RWPE2 (cell line): ENCODE results near the gene MT4.

Experiments
- ATAC-seq: fragments of 200-7000 bp; cut with Tn5 transposase; 3 replicates; pipeline ENCODE4 v1.9.1; 2021; ENCODE audit warnings: low read depth
- DNase-seq: peaks from one replicate; pipeline ENCODE4 v3.0.0-alpha.2; 2020; ENCODE audit warnings: low spot score
- H3K27ac ChIP-seq: fragments of 450-650 bp; 2 replicates; pipeline ENCODE4 v1.5.1; 2017; ENCODE audit warnings: mild to moderate bottlenecking; ENCODE audit not compliant: poor library complexity, severe bottlenecking
- H3K27me3 ChIP-seq: fragments of 250-450 bp; sonication (Bioruptor Pico); 2 replicates; pipeline ENCODE4 v1.5.1; 2021; ENCODE audit warnings: mild to moderate bottlenecking, moderate library complexity; ENCODE audit not compliant: insufficient read depth, poor library complexity, severe bottlenecking
- H3K36me3 ChIP-seq: fragments of 250-450 bp; sonication (Bioruptor Pico); 2 replicates; pipeline ENCODE4 v1.5.1; 2020; ENCODE audit warnings: low read depth, mild to moderate bottlenecking, moderate library complexity
- H3K4me1 ChIP-seq: fragments of 250-450 bp; sonication (Bioruptor Pico); 2 replicates; pipeline ENCODE4 v1.5.1; 2021; ENCODE audit warnings: mild to moderate bottlenecking, moderate library complexity; ENCODE audit not compliant: insufficient read depth, poor library complexity, severe bottlenecking
- H3K4me3 ChIP-seq: fragments of 250-450 bp; sonication (Bioruptor Pico); 2 replicates; pipeline ENCODE4 v1.5.1; 2021; ENCODE audit warnings: mild to moderate bottlenecking, moderate library complexity; ENCODE audit not compliant: severe bottlenecking
- H3K9me3 ChIP-seq: fragments of 250-450 bp; sonication (Bioruptor Pico); 2 replicates; pipeline ENCODE4 v1.5.1; 2021; ENCODE audit warnings: mild to moderate bottlenecking, moderate library complexity; ENCODE audit not compliant: severe bottlenecking
- TF ChIP-seq, protein P1 (sequence below): fragments of 450-650 bp; IDR thresholded peaks from one replicate; pipeline ENCODE4 v1.5.1; 2017; ENCODE audit warnings: mild to moderate bottlenecking, moderate library complexity; ENCODE audit not compliant: poor library complexity, severe bottlenecking

MT4 gene

DNA sequence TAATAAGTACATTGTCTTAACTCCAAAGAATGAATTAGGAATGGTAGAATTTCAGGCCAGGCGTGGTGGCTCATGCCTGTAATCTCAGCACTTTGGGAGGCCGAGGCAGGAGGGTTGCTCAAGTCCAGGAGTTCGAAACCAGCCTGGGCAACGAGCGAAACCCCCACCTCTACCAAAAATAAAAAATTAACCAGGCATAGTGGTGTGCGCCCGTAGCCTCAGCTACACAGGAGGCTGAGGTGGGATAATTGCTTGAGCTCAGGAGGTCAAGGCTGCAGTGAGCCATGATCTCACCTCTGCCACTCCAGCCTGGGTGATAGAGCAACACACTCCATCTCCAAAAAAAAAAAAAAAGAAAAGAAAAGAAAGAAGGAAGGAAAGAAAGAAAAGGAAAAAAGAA is 26.5 kb upstream of the MT4 start:
- DNase-seq (no peak), ATAC-seq (no peak)
- H3K4me1 ChIP-seq, result no peaks in the 10 kb centered on the region
- TF ChIP-seq, protein P1, sequence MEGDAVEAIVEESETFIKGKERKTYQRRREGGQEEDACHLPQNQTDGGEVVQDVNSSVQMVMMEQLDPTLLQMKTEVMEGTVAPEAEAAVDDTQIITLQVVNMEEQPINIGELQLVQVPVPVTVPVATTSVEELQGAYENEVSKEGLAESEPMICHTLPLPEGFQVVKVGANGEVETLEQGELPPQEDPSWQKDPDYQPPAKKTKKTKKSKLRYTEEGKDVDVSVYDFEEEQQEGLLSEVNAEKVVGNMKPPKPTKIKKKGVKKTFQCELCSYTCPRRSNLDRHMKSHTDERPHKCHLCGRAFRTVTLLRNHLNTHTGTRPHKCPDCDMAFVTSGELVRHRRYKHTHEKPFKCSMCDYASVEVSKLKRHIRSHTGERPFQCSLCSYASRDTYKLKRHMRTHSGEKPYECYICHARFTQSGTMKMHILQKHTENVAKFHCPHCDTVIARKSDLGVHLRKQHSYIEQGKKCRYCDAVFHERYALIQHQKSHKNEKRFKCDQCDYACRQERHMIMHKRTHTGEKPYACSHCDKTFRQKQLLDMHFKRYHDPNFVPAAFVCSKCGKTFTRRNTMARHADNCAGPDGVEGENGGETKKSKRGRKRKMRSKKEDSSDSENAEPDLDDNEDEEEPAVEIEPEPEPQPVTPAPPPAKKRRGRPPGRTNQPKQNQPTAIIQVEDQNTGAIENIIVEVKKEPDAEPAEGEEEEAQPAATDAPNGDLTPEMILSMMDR, result no peak
- no peaks in the 10 kb centered on the region for H3K27me3 ChIP-seq
- H3K9me3 ChIP-seq, result no peaks in the 10 kb centered on the region
- H3K4me3 ChIP-seq, result no peak overlapping the region
- no peaks in the 10 kb centered on the region for H3K36me3 ChIP-seq
- H3K27ac ChIP-seq, result no peak overlapping the region

DNA sequence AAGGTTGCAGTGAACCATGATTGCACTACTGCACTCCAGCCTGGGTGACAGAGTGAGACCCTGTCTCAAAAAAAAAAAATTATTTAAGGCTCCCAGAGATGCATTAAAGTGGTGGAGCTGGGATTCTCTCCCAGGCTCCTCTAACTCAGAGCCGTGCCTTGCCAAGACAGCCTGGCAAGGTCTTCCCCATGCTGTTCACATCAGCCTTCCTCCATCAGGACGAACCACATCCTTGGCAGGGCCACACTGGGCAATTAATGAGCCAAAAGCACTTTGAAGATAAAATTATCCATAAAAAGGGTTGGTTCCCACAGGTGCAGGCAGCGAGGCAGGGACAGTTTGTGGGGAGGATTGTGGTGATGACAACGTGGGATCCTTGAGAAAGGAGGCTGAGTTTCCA is 25.2 kb upstream of the MT4 start:
- TF ChIP-seq, protein P1, result no peak
- H3K4me3 ChIP-seq, result no peak overlapping the region
- no peaks in the 10 kb centered on the region for H3K4me1 ChIP-seq
- no peaks in the 10 kb centered on the region for H3K36me3 ChIP-seq
- no peaks in the 10 kb centered on the region for H3K9me3 ChIP-seq
- no peak overlapping the region for H3K27ac ChIP-seq
- H3K27me3 ChIP-seq, result no peaks in the 10 kb centered on the region
- no peak for DNase-seq
- ATAC-seq, result no peak

DNA sequence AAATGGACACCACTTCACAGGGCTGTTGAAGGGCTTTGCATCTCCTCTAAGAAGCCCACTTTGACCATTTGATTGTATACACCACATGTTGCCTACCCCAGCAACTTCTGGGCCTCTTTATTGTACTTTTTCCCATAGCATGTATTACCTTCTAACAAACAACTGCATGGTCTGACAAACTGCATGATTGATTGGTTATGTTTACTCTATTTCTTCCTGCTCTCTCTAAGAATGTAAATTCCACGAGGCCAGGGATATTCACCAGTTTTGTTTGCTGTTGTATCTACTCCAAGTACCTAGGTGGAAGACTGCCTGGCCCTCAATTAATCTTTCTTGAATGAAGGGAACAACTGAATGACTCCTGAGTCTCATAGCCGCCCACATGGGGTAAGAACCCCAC is 22.8 kb upstream of the MT4 start:
- Histone ChIP-seq H3K9me3 (no peaks in the 10 kb centered on the region), H3K4me3 (no peak overlapping the region), H3K4me1 (peaks cover 5% of the 10 kb centered on the region), H3K27me3 (no peaks in the 10 kb centered on the region), H3K36me3 (no peaks in the 10 kb centered on the region), H3K27ac (no peak overlapping the region)
- TF ChIP-seq, protein P1, result no peak
- ATAC-seq (no peak), DNase-seq (no peak)

DNA sequence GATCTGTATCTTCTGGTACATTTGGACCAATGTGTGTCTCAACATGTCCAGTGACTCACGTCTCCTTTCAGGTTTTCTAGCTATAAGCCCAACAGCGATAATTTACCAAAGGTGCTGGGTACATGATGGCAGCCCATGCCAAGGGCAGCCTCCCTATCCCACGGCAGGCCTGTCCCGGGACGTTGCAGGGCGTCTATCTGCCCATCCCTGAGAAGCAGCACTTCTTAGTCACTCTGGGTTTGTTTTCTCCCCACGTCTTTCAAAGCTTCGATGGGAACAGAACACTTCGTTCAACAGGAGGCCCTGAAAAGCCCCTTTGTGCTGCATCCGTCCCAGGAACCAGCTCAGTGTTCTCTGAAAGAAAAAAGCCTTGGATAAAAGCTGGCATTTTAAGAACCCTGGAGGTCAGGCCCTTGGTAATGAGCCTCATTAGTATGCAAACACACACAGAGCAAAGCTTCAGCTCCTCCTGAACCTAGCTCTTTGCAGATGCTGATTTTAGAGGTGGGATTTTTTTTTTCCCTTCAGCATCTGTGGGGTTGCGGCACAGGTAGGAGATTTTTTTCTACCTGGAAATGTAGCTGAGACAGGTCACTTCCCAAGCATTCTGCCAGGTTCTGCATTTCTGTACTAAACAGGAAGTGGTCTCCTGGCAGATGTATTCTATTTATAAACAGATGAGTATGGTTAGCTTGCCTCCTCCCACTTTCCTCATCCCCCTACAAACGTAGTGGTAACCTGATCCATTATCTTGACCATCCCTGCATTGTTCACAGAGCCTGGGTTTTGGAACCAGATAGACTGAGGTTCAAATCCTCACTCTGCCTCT is 17.5 kb upstream of the MT4 start:
- ATAC-seq (peak; percentile 88), DNase-seq (no peak)
- H3K36me3 ChIP-seq, result no peaks in the 10 kb centered on the region
- H3K9me3 ChIP-seq, result no peaks in the 10 kb centered on the region
- peaks cover 22% of the 10 kb centered on the region for H3K4me1 ChIP-seq
- TF ChIP-seq, protein P1, result no peak
- peak overlapping the region; percentile 93 for H3K27ac ChIP-seq
- H3K4me3 ChIP-seq, result no peak overlapping the region
- H3K27me3 ChIP-seq, result no peaks in the 10 kb centered on the region

DNA sequence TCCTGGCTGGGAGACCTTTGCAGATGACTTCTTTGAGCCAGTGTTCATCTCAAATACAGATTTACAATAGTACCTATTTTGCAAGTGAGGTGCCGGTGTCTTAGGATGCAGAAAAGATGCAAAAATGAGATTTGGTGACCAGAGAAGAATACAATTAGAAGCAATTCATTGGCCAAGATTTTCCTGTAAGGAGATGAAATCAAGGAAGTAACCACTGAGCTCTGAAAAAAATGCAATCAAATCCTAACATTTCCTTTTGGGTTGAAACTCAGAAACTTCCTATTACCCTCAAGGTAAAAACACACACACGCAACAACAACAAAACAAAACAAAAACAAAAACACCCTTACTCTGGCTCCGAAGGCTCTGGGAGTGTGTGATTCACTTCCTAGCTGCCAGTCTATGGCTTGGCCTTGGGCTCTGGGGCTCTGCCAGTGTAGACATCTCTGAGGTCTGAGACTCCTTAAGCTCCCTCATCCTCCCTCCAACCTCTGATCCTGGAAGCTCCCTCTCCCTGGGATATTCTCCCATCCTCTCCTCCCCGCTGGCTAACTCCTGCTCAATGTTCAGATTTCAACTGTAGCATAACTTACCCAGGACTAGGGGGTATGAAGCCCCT is 16.8 kb upstream of the MT4 start:
- peaks cover 22% of the 10 kb centered on the region for H3K4me1 ChIP-seq
- no peak for ATAC-seq
- H3K4me3 ChIP-seq, result no peak overlapping the region
- no peaks in the 10 kb centered on the region for H3K36me3 ChIP-seq
- no peaks in the 10 kb centered on the region for H3K9me3 ChIP-seq
- H3K27me3 ChIP-seq, result no peaks in the 10 kb centered on the region
- no peak for DNase-seq
- TF ChIP-seq, protein P1, result no peak
- H3K27ac ChIP-seq, result peak overlapping the region; percentile 93
